PC-3 (cell line): ENCODE results near the gene RXRB. TPM values are rescaled to one million over a fixed set of nuclear protein-coding genes. Genes with fewer than 3 reads are reported as not detected.
A peak's percentile ranks its signal among the peaks of the same experiment; 100 is the strongest.

Experiments
- ATAC-seq: fragments of 200-7000 bp; cut with Tn5 transposase; 2 replicates; pipeline ENCODE4 v1.9.1; 2020; ENCODE audit warnings: mild to moderate bottlenecking, moderate library complexity
- BruUV-seq: library from RNA; stranded (reverse); fragments of 400-500 nt; replicated peaks from 2 replicates; lab custom pipeline; 2021; lab: Mats Ljungman, UMichigan
- CTCF ChIA-PET: fragments of 300-600 bp; sonication (Branson Sonifier 250); formaldehyde crosslinking; loops from one replicate; lab custom pipeline; 2022; ENCODE audit warnings: antibody characterized with exemption; lab: Charles Lee
- POLR2A ChIA-PET: fragments of 300-600 bp; sonication (Branson Sonifier 250); formaldehyde crosslinking; loops from one replicate; lab custom pipeline; 2022; ENCODE audit warnings: antibody characterized with exemption; ENCODE audit not compliant: unreplicated experiment; lab: Charles Lee
- DNase-seq: peaks from one replicate; pipeline ENCODE4 v3.0.0-alpha.2; 2015
- H2AFZ ChIP-seq: fragments of 300-600 bp; sonication (generic); 2 replicates; pipeline ENCODE4 v1.6.0; 2016; ENCODE audit warnings: antibody characterized with exemption, low read length
- H3F3A ChIP-seq: fragments of 300-600 bp; sonication (generic); one replicate; pipeline ENCODE4 v1.6.0; 2017; ENCODE audit warnings: antibody characterized with exemption, low read length, control low read depth, mild to moderate bottlenecking; ENCODE audit not compliant: unreplicated experiment
- H3K27ac ChIP-seq: fragments of 300-600 bp; sonication (generic); 2 replicates; pipeline ENCODE4 v1.5.1; 2016; ENCODE audit warnings: mild to moderate bottlenecking, low read length
- H3K27me3 ChIP-seq: fragments of 300-600 bp; sonication (generic); 2 replicates; pipeline ENCODE4 v1.6.1; 2016; ENCODE audit warnings: low read length, mixed read lengths
- H3K36me3 ChIP-seq: fragments of 300-600 bp; sonication (generic); 2 replicates; pipeline ENCODE4 v1.6.1; 2016; ENCODE audit warnings: low read depth, mixed run types, low read length, mixed read lengths
- H3K4me1 ChIP-seq: fragments of 300-600 bp; sonication (generic); 2 replicates; pipeline ENCODE4 v1.5.1; 2016; ENCODE audit warnings: low read length; ENCODE audit not compliant: insufficient read depth
- H3K4me2 ChIP-seq: fragments of 300-600 bp; sonication (generic); 2 replicates; pipeline ENCODE4 v1.6.0; 2016; ENCODE audit warnings: low read length
- H3K4me3 ChIP-seq: fragments of 300-600 bp; sonication (generic); 2 replicates; pipeline ENCODE4 v1.5.1; 2016; ENCODE audit warnings: mild to moderate bottlenecking, low read length, mixed read lengths
- H3K79me2 ChIP-seq: fragments of 300-600 bp; sonication (generic); 2 replicates; pipeline ENCODE4 v1.6.1; 2017; ENCODE audit warnings: low read length, mixed read lengths
- H3K9ac ChIP-seq: fragments of 300-600 bp; sonication (generic); 2 replicates; pipeline ENCODE4 v1.6.0; 2016; ENCODE audit warnings: mild to moderate bottlenecking, low read length
- H3K9me2 ChIP-seq: fragments of 300-600 bp; sonication (generic); replicated peaks from 2 replicates; pipeline ENCODE4 v1.6.1; 2016; ENCODE audit warnings: mixed run types, low read length, mixed read lengths
- H3K9me3 ChIP-seq: fragments of 300-600 bp; sonication (generic); 2 replicates; pipeline ENCODE4 v1.6.1; 2016; ENCODE audit warnings: low read length, mixed read lengths
- H4K20me1 ChIP-seq: fragments of 300-600 bp; sonication (generic); 2 replicates; pipeline ENCODE4 v1.6.1; 2016; ENCODE audit warnings: low read length, mixed read lengths
- CTCF ChIP-seq: fragments of 300-600 bp; sonication (generic); conservative IDR thresholded peaks from 2 replicates; pipeline ENCODE4 v1.5.1; 2017; ENCODE audit warnings: antibody characterized with exemption, low read depth, mild to moderate bottlenecking, low read length
- EZH2 ChIP-seq: fragments of 300-600 bp; sonication (generic); IDR thresholded peaks from one replicate; pipeline ENCODE4 v1.6.1; 2017; ENCODE audit warnings: antibody characterized with exemption, mild to moderate bottlenecking, low read length; ENCODE audit not compliant: unreplicated experiment
- EZH2phosphoT487 ChIP-seq: fragments of 300-600 bp; sonication (generic); IDR thresholded peaks from 2 replicates; pipeline ENCODE4 v1.6.1; 2018; ENCODE audit warnings: mild to moderate bottlenecking, antibody characterized with exemption, low read length, borderline replicate concordance
- intact Hi-C: fragments of 100-400 bp; cut with micrococcal nuclease; formaldehyde crosslinking; loops from 2 replicates; pipeline ENCODE4 v1.9.0; 2023
- total RNA-seq: library from RNA; depleted of rRNA; stranded (reverse); fragments of >200 nt; gene quantifications from 2 replicates; pipeline ENCODE4 v1.2.3, GENCODE V29; 2014

RXRB gene
- total RNA-seq, 1 experiment from 2014 or later, result 24.0 TPM

DNA sequence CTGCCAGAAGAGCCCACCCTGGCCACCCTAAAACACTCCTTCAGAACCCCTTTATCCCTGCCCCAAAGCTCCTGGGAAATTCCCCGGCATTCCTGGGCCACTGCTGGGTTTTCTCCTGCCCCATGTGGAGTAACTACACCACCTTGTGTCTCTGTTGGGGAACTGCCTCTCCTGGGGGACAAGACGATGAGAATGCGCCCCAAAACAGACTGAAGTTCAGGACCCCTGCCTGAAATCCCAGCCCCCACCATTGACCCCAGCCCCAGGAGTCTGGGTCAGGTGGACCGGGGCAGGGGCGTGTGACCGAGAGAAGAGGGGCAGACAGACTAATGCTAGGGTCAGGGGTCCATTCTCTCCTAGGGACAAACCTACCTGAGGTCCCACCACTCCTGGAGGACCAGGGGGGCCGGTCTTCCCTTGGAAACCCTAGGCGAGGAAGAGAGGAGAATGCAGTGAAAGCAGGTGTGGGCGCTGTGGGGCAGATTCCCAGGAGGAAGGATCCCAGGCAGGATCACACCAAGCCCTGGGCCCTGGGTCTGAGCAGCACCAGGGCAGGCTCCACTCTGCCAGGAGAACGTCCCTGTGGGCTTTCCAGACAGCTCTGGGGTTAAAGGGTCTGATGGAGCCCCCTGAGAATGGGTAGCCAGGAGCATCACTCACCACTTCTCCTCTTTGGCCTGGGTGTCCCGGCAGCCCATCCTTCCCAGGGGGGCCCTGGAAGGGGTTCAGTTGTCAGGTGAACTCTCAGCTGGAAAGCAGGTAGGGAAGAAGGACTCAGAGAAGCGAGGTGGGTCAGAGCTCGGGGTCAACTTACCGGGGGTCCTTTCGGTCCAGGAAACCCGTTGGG lies 27.6 kb downstream of the RXRB start:
- Histone ChIP-seq H3K79me2 (no peaks in the 10 kb centered on the region), H3K27me3 (no peaks in the 10 kb centered on the region), H2AFZ (no peak overlapping the region), H3K4me3 (no peak overlapping the region), H3K4me1 (no peaks in the 10 kb centered on the region), H3K9ac (no peak overlapping the region), H3F3A (no peaks in the 10 kb centered on the region), H3K9me2 (no peaks in the 10 kb centered on the region), H3K4me2 (no peak overlapping the region), H3K36me3 (no peaks in the 10 kb centered on the region), H3K9me3 (no peaks in the 10 kb centered on the region), H4K20me1 (no peaks in the 10 kb centered on the region), H3K27ac (no peak overlapping the region)
- DNase-seq (peak; percentile 47), ATAC-seq (peak; percentile 71)
- TF ChIP-seq CTCF (peak; percentile 77), EZH2 (no peak)
- intact Hi-C loops, result no loop called here
- no TSS peak for BruUV-seq
- ChIA-PET POLR2A (no interaction called here), CTCF (no interaction called here)

GRCh38 chr6:33171880-33172687 lies 28.4 kb downstream of the RXRB start:
- Histone ChIP-seq H3K79me2 (no peaks in the 10 kb centered on the region), H3K27ac (no peak overlapping the region), H2AFZ (no peak overlapping the region), H3K9me3 (no peaks in the 10 kb centered on the region), H3K9me2 (no peaks in the 10 kb centered on the region), H3K36me3 (no peaks in the 10 kb centered on the region), H3K27me3 (no peaks in the 10 kb centered on the region), H3K4me2 (no peak overlapping the region), H3K4me3 (no peak overlapping the region), H4K20me1 (no peaks in the 10 kb centered on the region), H3F3A (no peaks in the 10 kb centered on the region), H3K9ac (no peak overlapping the region), H3K4me1 (no peaks in the 10 kb centered on the region)
- intact Hi-C loops, result no loop called here
- TF ChIP-seq EZH2phosphoT487 (no peak), EZH2 (no peak), CTCF (no peak)
- DNase-seq (no peak), ATAC-seq (no peak)
- BruUV-seq, result no TSS peak
- CTCF ChIA-PET, result no interaction called here
- POLR2A ChIA-PET, result no interaction called here
